ENCODE measurements around the gene BTBD10. TPM values are rescaled to one million over a fixed set of nuclear protein-coding genes. Genes with fewer than 3 reads are reported as not detected.
"Not testable (repeated sequence)": the region's sequence is repeated elsewhere in the genome, so short reads cannot be mapped to it uniquely, and the experiment has no call there.

The BTBD10 gene
- total RNA-seq, 1 donor from 2014 or later = 91.3 TPM

DNA sequence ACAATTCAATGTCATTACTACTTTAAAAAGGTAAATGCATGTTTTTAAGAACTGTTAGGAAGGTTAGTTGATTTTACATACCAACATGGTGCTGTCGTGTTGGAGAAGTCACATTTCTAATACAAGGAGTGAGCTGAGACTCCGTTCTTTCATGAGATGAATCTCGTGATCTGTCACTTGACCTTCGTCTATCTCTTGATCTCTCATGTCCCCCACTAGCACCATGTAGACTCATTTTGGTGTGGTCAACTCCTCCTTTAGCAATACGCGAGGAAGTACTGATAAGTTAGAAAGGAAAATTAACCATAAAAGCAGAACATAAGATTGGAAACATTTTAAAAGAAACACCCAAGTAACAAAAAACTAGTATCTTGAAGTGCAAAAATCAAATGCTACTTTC is 41.5 kb downstream of the BTBD10 start:
- H3K4me1 ChIP-seq (ENCODE audit: control insufficient read depth in 3 of 3, insufficient read depth in 3 of 3, low read length in 3 of 3) = no peaks in the 10 kb centered on the region
- peaks cover 0 to 6% (median 2%) of the 10 kb centered on the region in 3 donors for H3K36me3 ChIP-seq (ENCODE audit: control insufficient read depth in 3 of 3, insufficient read depth in 3 of 3, low read length in 3 of 3)
- no peaks in the 10 kb centered on the region for H3K9me3 ChIP-seq (ENCODE audit: control insufficient read depth in 3 of 3, low read length in 3 of 3)
- H3K4me3 ChIP-seq (ENCODE audit: low read length in 3 of 3) = no peak overlapping the region
- H3K27me3 ChIP-seq (ENCODE audit: control insufficient read depth in 3 of 3, insufficient read depth in 3 of 3, low read length in 3 of 3) = no peaks in the 10 kb centered on the region
- H3K9ac ChIP-seq (ENCODE audit: low read depth in 1 of 3, low read length in 3 of 3) = no peak overlapping the region
- H3K27ac ChIP-seq (ENCODE audit: low read depth, low read length) = no peak overlapping the region

DNA sequence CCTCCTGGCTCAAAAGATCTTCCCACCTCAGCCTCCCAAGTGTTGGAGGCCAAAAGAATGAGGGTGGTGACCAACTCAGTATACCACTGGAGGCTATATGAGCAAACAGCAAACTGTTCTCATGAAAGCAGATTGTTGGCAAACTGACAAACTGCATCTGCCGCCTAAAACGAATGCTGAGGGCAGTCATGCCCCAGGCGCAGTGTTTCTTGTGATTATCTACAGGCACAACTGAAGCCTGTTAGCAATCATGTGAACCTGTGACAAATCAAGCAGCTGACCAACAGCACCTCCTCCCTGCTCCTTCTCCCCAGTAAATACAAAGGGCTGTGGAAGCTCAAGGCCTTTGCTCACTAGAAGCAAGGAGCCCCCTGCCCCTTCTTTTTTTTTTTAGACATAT is 47.8 kb downstream of the BTBD10 start:
- no peak overlapping the region for H3K4me3 ChIP-seq (ENCODE audit: low read length in 3 of 3)
- no peak overlapping the region for H3K9ac ChIP-seq (ENCODE audit: low read depth in 1 of 3, low read length in 3 of 3)
- no peaks in the 10 kb centered on the region for H3K27me3 ChIP-seq (ENCODE audit: control insufficient read depth in 3 of 3, insufficient read depth in 3 of 3, low read length in 3 of 3)
- peaks cover 7 to 32% (median 23%) of the 10 kb centered on the region in 3 donors for H3K36me3 ChIP-seq (ENCODE audit: control insufficient read depth in 3 of 3, insufficient read depth in 3 of 3, low read length in 3 of 3)
- no peaks in the 10 kb centered on the region for H3K4me1 ChIP-seq (ENCODE audit: control insufficient read depth in 3 of 3, insufficient read depth in 3 of 3, low read length in 3 of 3)
- no peaks in the 10 kb centered on the region for H3K9me3 ChIP-seq (ENCODE audit: control insufficient read depth in 3 of 3, low read length in 3 of 3)
- no peak overlapping the region for H3K27ac ChIP-seq (ENCODE audit: low read depth, low read length)

DNA sequence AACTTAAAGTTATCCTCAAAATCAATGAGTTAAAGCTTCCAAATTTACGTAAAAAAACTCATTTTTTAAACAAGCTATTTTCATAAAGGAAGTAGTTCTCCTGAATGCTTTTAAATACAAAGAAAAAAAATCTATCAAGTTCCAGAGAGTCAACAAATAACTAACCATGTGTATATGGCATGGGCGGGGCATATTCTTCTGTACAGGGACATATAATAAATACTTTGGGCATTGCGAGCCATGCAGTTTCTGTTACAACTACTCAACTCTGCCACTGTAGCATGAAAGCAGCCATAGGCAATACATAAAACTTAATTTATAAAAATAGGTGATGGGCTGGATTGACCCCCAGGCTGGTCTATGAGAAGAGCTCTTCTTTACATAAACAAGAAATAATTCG is 57.8 kb downstream of the BTBD10 start:
- Histone ChIP-seq H3K9me3 (ENCODE audit: control insufficient read depth in 3 of 3, low read length in 3 of 3) (no peaks in the 10 kb centered on the region), H3K4me1 (ENCODE audit: control insufficient read depth in 3 of 3, insufficient read depth in 3 of 3, low read length in 3 of 3) (no peaks in the 10 kb centered on the region), H3K27ac (ENCODE audit: low read depth, low read length) (no peak overlapping the region), H3K27me3 (ENCODE audit: control insufficient read depth in 3 of 3, insufficient read depth in 3 of 3, low read length in 3 of 3) (no peaks in the 10 kb centered on the region), H3K9ac (ENCODE audit: low read depth in 1 of 3, low read length in 3 of 3) (no peak overlapping the region), H3K4me3 (ENCODE audit: low read length in 3 of 3) (no peak overlapping the region), H3K36me3 (ENCODE audit: control insufficient read depth in 3 of 3, insufficient read depth in 3 of 3, low read length in 3 of 3) (peaks cover 0 to 26% (median 21%) of the 10 kb centered on the region in 3 donors)

DNA sequence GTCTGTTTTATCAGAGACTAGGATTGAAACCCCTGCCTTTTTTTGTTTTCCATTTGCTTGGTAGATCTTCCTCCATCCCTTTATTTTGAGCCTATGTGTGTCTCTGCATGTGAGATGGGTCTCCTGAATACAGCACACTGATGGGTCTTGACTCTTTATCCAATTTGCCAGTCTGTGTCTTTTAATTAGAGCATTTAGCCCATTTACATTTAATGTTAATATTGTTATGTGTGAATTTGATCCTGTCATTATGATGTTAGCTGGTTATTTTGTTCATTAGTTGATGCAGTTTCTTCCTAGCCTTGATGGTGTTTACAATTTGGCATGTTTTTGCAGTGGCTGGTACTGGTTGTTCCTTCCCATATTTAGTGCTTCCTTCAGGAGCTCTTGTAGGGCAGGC is 64.7 kb downstream of the BTBD10 start:
- H3K27ac ChIP-seq (ENCODE audit: low read depth, low read length) = not testable (repeated sequence)

DNA sequence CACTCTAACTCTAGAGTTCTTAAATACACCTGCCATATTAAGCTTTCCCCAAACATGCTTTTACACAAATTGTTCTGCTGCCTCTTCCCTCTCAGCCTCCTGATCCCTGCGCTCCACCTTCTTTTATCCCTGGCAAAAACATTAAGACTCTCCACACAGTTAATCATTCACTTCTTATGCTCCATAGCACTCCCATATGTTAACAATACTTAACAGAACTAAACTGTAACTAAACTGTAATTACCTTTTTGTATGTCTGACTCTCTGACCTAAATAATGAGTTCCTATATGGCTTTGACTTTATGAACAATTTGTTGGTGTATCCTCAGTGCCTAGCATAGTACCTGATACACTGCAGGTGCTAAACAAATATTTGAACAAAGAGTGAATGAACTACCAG is 71.8 kb downstream of the BTBD10 start:
- Histone ChIP-seq H3K36me3 (ENCODE audit: control insufficient read depth in 3 of 3, insufficient read depth in 3 of 3, low read length in 3 of 3) (peaks cover 5 to 25% (median 24%) of the 10 kb centered on the region in 3 donors), H3K9ac (ENCODE audit: low read depth in 1 of 3, low read length in 3 of 3) (no peak overlapping the region), H3K27ac (ENCODE audit: low read depth, low read length) (no peak overlapping the region), H3K4me1 (ENCODE audit: control insufficient read depth in 3 of 3, insufficient read depth in 3 of 3, low read length in 3 of 3) (no peaks in the 10 kb centered on the region), H3K9me3 (ENCODE audit: control insufficient read depth in 3 of 3, low read length in 3 of 3) (no peaks in the 10 kb centered on the region), H3K27me3 (ENCODE audit: control insufficient read depth in 3 of 3, insufficient read depth in 3 of 3, low read length in 3 of 3) (no peaks in the 10 kb centered on the region), H3K4me3 (ENCODE audit: low read length in 3 of 3) (no peak overlapping the region)

More for the DNA sequence above, 64.7 kb downstream of the BTBD10 start:
- H3K4me1 ChIP-seq (ENCODE audit: control insufficient read depth in 3 of 3, insufficient read depth in 3 of 3, low read length in 3 of 3); H3K9me3 ChIP-seq (ENCODE audit: control insufficient read depth in 3 of 3, low read length in 3 of 3); H3K27me3 ChIP-seq (ENCODE audit: control insufficient read depth in 3 of 3, insufficient read depth in 3 of 3, low read length in 3 of 3); H3K9ac ChIP-seq (ENCODE audit: low read depth in 1 of 3, low read length in 3 of 3); H3K4me3 ChIP-seq (ENCODE audit: low read length in 3 of 3): not testable (repeated sequence)
- peaks cover 0 to 13% (median 11%) of the 10 kb centered on the region in 3 donors for H3K36me3 ChIP-seq (ENCODE audit: control insufficient read depth in 3 of 3, insufficient read depth in 3 of 3, low read length in 3 of 3)

DNA sequence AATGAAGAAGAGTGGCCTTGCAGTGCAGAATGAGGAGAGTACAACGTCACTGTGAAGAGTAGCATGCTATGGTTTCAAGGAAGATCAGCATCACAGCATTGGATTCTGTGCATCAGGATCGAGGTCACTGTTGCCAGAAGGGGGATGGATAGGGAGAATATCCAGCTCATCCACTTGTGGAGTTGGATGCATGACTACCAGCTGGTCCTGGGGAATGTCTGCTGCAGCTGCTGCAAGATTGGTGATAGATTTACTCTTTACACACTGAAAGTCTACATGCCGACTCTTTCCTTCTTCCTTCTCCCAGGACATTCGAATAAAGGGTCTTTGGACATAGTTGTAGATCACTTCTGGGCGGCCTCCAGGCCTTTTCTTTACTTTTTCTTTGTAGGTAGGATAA is 74.3 kb downstream of the BTBD10 start:
- Histone ChIP-seq H3K4me3 (ENCODE audit: low read length in 3 of 3) (no peak overlapping the region), H3K36me3 (ENCODE audit: control insufficient read depth in 3 of 3, insufficient read depth in 3 of 3, low read length in 3 of 3) (peaks cover 5 to 30% (median 26%) of the 10 kb centered on the region in 3 donors), H3K9me3 (ENCODE audit: control insufficient read depth in 3 of 3, low read length in 3 of 3) (no peaks in the 10 kb centered on the region), H3K4me1 (ENCODE audit: control insufficient read depth in 3 of 3, insufficient read depth in 3 of 3, low read length in 3 of 3) (no peaks in the 10 kb centered on the region), H3K9ac (ENCODE audit: low read depth in 1 of 3, low read length in 3 of 3) (no peak overlapping the region), H3K27ac (ENCODE audit: low read depth, low read length) (no peak overlapping the region), H3K27me3 (ENCODE audit: control insufficient read depth in 3 of 3, insufficient read depth in 3 of 3, low read length in 3 of 3) (no peaks in the 10 kb centered on the region)

DNA sequence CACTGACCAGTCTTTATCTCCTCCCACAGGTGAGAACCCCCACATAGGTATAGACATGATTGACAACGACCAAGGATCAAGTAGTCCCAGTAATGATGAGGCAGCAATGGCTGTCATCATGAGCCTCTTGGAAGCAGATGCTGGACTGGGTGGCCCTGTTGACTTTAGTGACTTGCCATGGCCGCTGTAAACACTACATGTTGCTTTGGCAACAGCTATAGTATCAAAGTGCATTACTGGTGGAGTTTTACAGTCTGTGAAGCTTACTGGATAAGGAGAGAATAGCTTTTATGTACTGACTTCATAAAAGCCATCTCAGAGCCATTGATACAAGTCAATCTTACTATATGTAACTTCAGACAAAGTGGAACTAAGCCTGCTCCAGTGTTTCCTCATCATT is 76.5 kb downstream of the BTBD10 start:
- no peaks in the 10 kb centered on the region for H3K4me1 ChIP-seq (ENCODE audit: control insufficient read depth in 3 of 3, insufficient read depth in 3 of 3, low read length in 3 of 3)
- no peak overlapping the region for H3K27ac ChIP-seq (ENCODE audit: low read depth, low read length)
- H3K9ac ChIP-seq (ENCODE audit: low read depth in 1 of 3, low read length in 3 of 3) = no peak overlapping the region
- H3K4me3 ChIP-seq (ENCODE audit: low read length in 3 of 3) = no peak overlapping the region
- peaks cover 8 to 43% (median 41%) of the 10 kb centered on the region in 3 donors for H3K36me3 ChIP-seq (ENCODE audit: control insufficient read depth in 3 of 3, insufficient read depth in 3 of 3, low read length in 3 of 3)
- H3K9me3 ChIP-seq (ENCODE audit: control insufficient read depth in 3 of 3, low read length in 3 of 3) = no peaks in the 10 kb centered on the region
- no peaks in the 10 kb centered on the region for H3K27me3 ChIP-seq (ENCODE audit: control insufficient read depth in 3 of 3, insufficient read depth in 3 of 3, low read length in 3 of 3)

DNA sequence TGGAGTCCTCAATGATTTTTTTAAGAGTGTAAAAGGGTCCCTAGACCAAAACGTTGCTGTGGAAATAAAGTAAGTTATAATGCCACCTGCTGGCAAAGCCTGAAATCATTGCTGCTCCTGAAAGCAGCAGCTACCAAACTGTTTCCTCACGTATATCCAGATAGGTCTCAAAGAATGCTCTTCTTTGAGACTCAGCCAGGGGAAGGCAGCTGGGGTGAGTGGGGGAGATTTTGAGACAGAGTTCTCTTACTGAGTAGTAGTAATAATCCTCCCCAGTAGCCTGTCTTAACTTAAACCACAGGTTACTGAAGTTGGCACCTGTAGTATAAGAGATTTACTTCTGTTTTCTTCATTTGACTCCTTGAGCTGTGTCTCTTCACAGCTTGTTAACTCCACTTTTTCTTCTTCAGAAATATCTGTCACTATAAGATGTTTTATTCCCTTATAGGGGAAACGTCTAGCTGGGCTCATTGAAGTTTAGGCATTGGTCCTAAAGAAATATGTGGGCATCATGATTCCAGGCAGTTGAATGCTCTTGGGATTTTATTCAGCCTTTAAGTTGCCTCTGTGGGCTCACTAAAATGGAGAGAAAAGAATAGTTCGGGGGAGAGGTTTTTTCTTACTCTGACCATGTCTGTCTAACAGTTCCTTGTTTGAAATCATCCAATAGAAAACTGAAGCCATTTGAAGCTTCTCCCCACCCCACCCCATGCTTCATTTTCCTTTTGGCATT is 77.9 kb downstream of the BTBD10 start:
- no peaks in the 10 kb centered on the region for H3K9me3 ChIP-seq (ENCODE audit: control insufficient read depth in 3 of 3, low read length in 3 of 3)
- H3K4me3 ChIP-seq (ENCODE audit: low read length in 3 of 3) = no peak overlapping the region
- no peaks in the 10 kb centered on the region for H3K27me3 ChIP-seq (ENCODE audit: control insufficient read depth in 3 of 3, insufficient read depth in 3 of 3, low read length in 3 of 3)
- H3K27ac ChIP-seq (ENCODE audit: low read depth, low read length) = no peak overlapping the region
- peaks cover 15 to 53% (median 50%) of the 10 kb centered on the region in 3 donors for H3K36me3 ChIP-seq (ENCODE audit: control insufficient read depth in 3 of 3, insufficient read depth in 3 of 3, low read length in 3 of 3)
- no peak overlapping the region for H3K9ac ChIP-seq (ENCODE audit: low read depth in 1 of 3, low read length in 3 of 3)
- no peaks in the 10 kb centered on the region for H3K4me1 ChIP-seq (ENCODE audit: control insufficient read depth in 3 of 3, insufficient read depth in 3 of 3, low read length in 3 of 3)

DNA sequence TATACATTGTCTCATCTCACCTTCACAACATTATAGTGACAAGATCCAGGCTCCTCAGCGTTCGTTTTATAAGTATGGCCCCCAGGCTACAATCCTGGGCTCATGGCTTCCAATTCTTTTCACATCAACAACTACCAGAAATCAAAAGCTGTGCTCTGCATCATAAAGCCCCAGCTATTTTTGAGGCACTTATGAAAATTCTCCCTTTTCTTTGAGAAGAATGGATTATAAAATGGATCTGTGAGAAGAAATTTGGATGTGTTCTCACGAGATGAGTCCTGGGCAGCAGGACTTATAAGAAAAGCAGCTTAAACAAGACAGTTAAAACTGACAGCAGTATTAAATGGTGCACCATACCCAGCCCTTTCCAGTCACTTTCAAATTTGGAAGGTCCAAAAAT is 80.3 kb downstream of the BTBD10 start:
- Histone ChIP-seq H3K4me3 (ENCODE audit: low read length in 3 of 3) (no peak overlapping the region), H3K9me3 (ENCODE audit: control insufficient read depth in 3 of 3, low read length in 3 of 3) (no peaks in the 10 kb centered on the region), H3K27me3 (ENCODE audit: control insufficient read depth in 3 of 3, insufficient read depth in 3 of 3, low read length in 3 of 3) (no peaks in the 10 kb centered on the region), H3K4me1 (ENCODE audit: control insufficient read depth in 3 of 3, insufficient read depth in 3 of 3, low read length in 3 of 3) (no peaks in the 10 kb centered on the region), H3K36me3 (ENCODE audit: control insufficient read depth in 3 of 3, insufficient read depth in 3 of 3, low read length in 3 of 3) (peaks cover 26 to 67% (median 59%) of the 10 kb centered on the region in 3 donors), H3K27ac (ENCODE audit: low read depth, low read length) (no peak overlapping the region), H3K9ac (ENCODE audit: low read depth in 1 of 3, low read length in 3 of 3) (no peak overlapping the region)

DNA sequence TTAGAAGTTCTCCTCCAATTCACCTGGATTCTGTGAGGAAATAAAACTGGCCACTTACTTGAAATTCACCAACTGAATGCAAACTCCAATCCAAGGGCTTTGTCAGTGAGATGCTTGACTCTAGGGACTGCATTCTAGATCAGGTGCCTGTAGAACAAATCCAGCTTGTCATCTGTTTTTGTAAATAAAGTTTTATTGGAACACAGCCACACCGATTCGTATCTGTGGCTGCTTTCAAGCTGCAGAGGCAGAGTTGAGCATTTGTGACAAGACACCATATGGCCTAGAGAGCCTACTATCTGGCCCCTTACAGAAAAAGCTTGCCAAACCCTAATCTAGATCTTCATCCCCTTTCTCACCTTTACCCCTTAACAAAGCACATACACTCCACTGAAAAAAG is 82.3 kb downstream of the BTBD10 start:
- Histone ChIP-seq H3K9me3 (ENCODE audit: control insufficient read depth in 3 of 3, low read length in 3 of 3) (no peaks in the 10 kb centered on the region), H3K27ac (ENCODE audit: low read depth, low read length) (no peak overlapping the region), H3K36me3 (ENCODE audit: control insufficient read depth in 3 of 3, insufficient read depth in 3 of 3, low read length in 3 of 3) (peaks cover 41 to 75% (median 65%) of the 10 kb centered on the region in 3 donors), H3K9ac (ENCODE audit: low read depth in 1 of 3, low read length in 3 of 3) (no peak overlapping the region), H3K27me3 (ENCODE audit: control insufficient read depth in 3 of 3, insufficient read depth in 3 of 3, low read length in 3 of 3) (no peaks in the 10 kb centered on the region), H3K4me3 (ENCODE audit: low read length in 3 of 3) (no peak overlapping the region), H3K4me1 (ENCODE audit: control insufficient read depth in 3 of 3, insufficient read depth in 3 of 3, low read length in 3 of 3) (no peaks in the 10 kb centered on the region)

Data from skeletal muscle tissue (tissue), 4 donors.